ENCODE results near the gene CLIC4.
"Not testable (repeated sequence)": the region's sequence is repeated elsewhere in the genome, so short reads cannot be mapped to it uniquely, and the experiment has no call there.

- TF ChIP-seq, protein P1, sequence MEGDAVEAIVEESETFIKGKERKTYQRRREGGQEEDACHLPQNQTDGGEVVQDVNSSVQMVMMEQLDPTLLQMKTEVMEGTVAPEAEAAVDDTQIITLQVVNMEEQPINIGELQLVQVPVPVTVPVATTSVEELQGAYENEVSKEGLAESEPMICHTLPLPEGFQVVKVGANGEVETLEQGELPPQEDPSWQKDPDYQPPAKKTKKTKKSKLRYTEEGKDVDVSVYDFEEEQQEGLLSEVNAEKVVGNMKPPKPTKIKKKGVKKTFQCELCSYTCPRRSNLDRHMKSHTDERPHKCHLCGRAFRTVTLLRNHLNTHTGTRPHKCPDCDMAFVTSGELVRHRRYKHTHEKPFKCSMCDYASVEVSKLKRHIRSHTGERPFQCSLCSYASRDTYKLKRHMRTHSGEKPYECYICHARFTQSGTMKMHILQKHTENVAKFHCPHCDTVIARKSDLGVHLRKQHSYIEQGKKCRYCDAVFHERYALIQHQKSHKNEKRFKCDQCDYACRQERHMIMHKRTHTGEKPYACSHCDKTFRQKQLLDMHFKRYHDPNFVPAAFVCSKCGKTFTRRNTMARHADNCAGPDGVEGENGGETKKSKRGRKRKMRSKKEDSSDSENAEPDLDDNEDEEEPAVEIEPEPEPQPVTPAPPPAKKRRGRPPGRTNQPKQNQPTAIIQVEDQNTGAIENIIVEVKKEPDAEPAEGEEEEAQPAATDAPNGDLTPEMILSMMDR (IDR thresholded peaks at IDR 0.05), result not testable (repeated sequence)
- TF ChIP-seq POLR2A (IDR thresholded peaks at IDR 0.05), result not testable (repeated sequence)
Observed at GRCh38 chr1:24698326-24698725, 46.9 kb upstream of the CLIC4 start.
